ENCODE results near the gene CYB561D2. TPM values are rescaled to one million over a fixed set of nuclear protein-coding genes. Genes with fewer than 3 reads are reported as not detected.
A peak's percentile ranks its signal among the peaks of the same experiment; 100 is the strongest.

Gene CYB561D2
- total and polyA plus RNA-seq, 9 of the 15 experiments (the other 6 are each of a cell fraction or from before 2014, with no cell fraction given) = 4.2 to 16.6 (median 9.4) TPM

- intact Hi-C loops (cut with micrococcal nuclease) (no loop called here), in situ Hi-C loops (cut with MboI) (no loop called here)
- no peaks in the 10 kb centered on the region for H4K20me1 ChIP-seq (replicated peaks; ENCODE audit: control insufficient read depth, insufficient read depth, low read length)
- peaks cover 22% of the 10 kb centered on the region for H3K79me2 ChIP-seq (ENCODE audit: control insufficient read depth, insufficient read depth, low read length)
- H3K36me3 ChIP-seq (ENCODE audit: control insufficient read depth, insufficient read depth, low read length) = peaks cover 37% of the 10 kb centered on the region; the same call in 2 of the 3 replicates
- no peaks in the 10 kb centered on the region for H3K9me1 ChIP-seq (ENCODE audit: control insufficient read depth, insufficient read depth, low read length)
- peak overlapping the region; percentile 100 for H3K27ac ChIP-seq (ENCODE audit: extremely low read depth, low read depth, low read length)
- no peaks in the 10 kb centered on the region for H3K9me3 ChIP-seq (replicated peaks; ENCODE audit: control insufficient read depth, insufficient read depth, low read depth, low read length)
- peak overlapping the region; percentile 98 for H3K9ac ChIP-seq (ENCODE audit: insufficient read depth in 1 of 2, low read depth in 2 of 2, low read length in 2 of 2)
- no peaks in the 10 kb centered on the region for H3K27me3 ChIP-seq (ENCODE audit: control insufficient read depth in 2 of 2, insufficient read depth in 2 of 2, low read length in 2 of 2)
- CTCF ChIA-PET (ENCODE audit: low intra/inter-chr PET ratio) = no interaction called here
- BruUV-seq (replicated peaks) = no TSS peak
- POLR2A ChIA-PET = interaction anchor here (0.9 to 1.2 kb wide), 3 partner anchors 9 to 59 kb away, joined by 4 to 5 read pairs (median 4); partner anchors contain the start of gene HYAL1
- ATAC-seq (peak; percentile 80), FAIRE-seq (peak; percentile 11), DNase-seq (ENCODE audit: extremely low read depth in 1 of 4, low spot score in 3 of 4) (peak; percentile 78 to 83 (median 80))
- H2AFZ ChIP-seq (ENCODE audit: low read depth, low read length) = peak overlapping the region; percentile 99
- H3K4me3 ChIP-seq = peak overlapping the region; percentile 81
- H3K4me2 ChIP-seq (ENCODE audit: insufficient read depth, low read length) = peak overlapping the region; percentile 90
- 0% methylated on average over 12 of the region's 45 CpGs for WGBS (ENCODE audit: insufficient coverage, low coverage, missing lambda C conversion rate)
- H3K4me1 ChIP-seq (replicated peaks in 1 of 2; ENCODE audit: control insufficient read depth in 2 of 2, insufficient read depth in 2 of 2, low read length in 2 of 2) = peaks cover 36 to 80% of the 10 kb centered on the region in 2 experiments
- peak; percentile 37 for TF ChIP-seq FIP1L1 (IDR thresholded peaks at IDR 0.05; ENCODE audit: low read depth, low read length, poor library complexity, severe bottlenecking)
- TF ChIP-seq CREB3L1 (IDR thresholded peaks at IDR 0.05; ENCODE audit: borderline replicate concordance, low read depth) = no peak
- TF ChIP-seq MXD1 (CRISPR knock-in tag; IDR thresholded peaks at IDR 0.05; ENCODE audit: borderline replicate concordance, poor library complexity, severe bottlenecking) = peak; percentile 52
- TF ChIP-seq NFIC (IDR thresholded peaks at IDR 0.05) = peak; percentile 20; the same call in 1 of the 2 replicates
- no peak for TF ChIP-seq ATF1 (CRISPR knock-in tag; IDR thresholded peaks at IDR 0.05)
- peak; percentile 24; the same call in 1 of the 2 replicates for TF ChIP-seq ATF1 (tag; IDR thresholded peaks at IDR 0.05)
- TF ChIP-seq ASH1L (IDR thresholded peaks at IDR 0.05; ENCODE audit: borderline replicate concordance, low read depth, partially characterized antibody) = no peak
- peak; percentile 70 to 73; a peak in 3 of 4 replicates for TF ChIP-seq NRF1 (conservative IDR thresholded peaks at IDR 0.05 in 1 of 2, IDR thresholded peaks at IDR 0.05 in 1 of 2)
- no peak for TF ChIP-seq U2AF2 (optimal IDR thresholded peaks at IDR 0.05; ENCODE audit: low read depth, low read length)
- no peak for TF ChIP-seq HLTF (IDR thresholded peaks at IDR 0.05)
- peak; percentile 84; the same call in 1 of the 2 replicates for TF ChIP-seq CXXC5 (CRISPR knock-in tag; IDR thresholded peaks at IDR 0.05)
- TF ChIP-seq ZBTB11 (CRISPR knock-in tag; IDR thresholded peaks at IDR 0.05) = peak in 1 of 3 experiments; percentile 27; a peak in 1 of 6 replicates
- TF ChIP-seq UBTF (IDR thresholded peaks at IDR 0.05; ENCODE audit: borderline replicate concordance in 1 of 2, low read depth in 2 of 2, low read length in 2 of 2) = peak in 1 of 2 experiments; percentile 66; a peak in 1 of 4 replicates
These were observed 29.8 kb upstream of the CYB561D2 start for GRCh38 chr3:50320853-50321335.
